Ovary (tissue), 3 donors: Measurements from ENCODE around the gene TUBB3.

Experiments
- CTCF ChIP-seq, 3 donors: fragments of 450-650 bp in 2 of 3; fragments of 200-600 bp in 1 of 3; IDR thresholded peaks; one replicate each; pipeline versions ENCODE4 v1.5.1 to v1.8.0; 2016 to 2022; ENCODE audit warnings: antibody characterized with exemption in 3 of 3, mild to moderate bottlenecking in 1 of 3
- POLR2A ChIP-seq: fragments of 450-650 bp; IDR thresholded peaks from one replicate; pipeline ENCODE4 v1.6.1; 2017; ENCODE audit warnings: antibody characterized with exemption, mild to moderate bottlenecking, moderate library complexity
- donor health status: DM: no; HTN: no; CAD: no.

- no peak for TF ChIP-seq CTCF (IDR thresholded peaks at IDR 0.05)
- no peak for TF ChIP-seq POLR2A
Measured at GRCh38 chr16:89924925-89925307, 1.8 kb downstream of the TUBB3 start.
